GM12865 (cell line): ENCODE measurements around the gene CLK2.

Experiments
- DNase-seq: peaks from one replicate; pipeline ENCODE4 v3.0.0; 2010; ENCODE audit warnings: low read depth
- H3K4me3 ChIP-seq: 2 replicates; pipeline ENCODE4 v1.5.1; 2011; ENCODE audit warnings: mild to moderate bottlenecking, low read depth, low read length, control low read depth
- TF ChIP-seq, protein P1 (sequence below): IDR thresholded peaks from 2 replicates; pipeline ENCODE4 v1.5.1; 2011; ENCODE audit warnings: low read length, control low read depth, low read depth, inconsistent platforms; ENCODE audit not compliant: insufficient read depth; ENCODE audit errors: missing control alignments

Gene CLK2

DNA sequence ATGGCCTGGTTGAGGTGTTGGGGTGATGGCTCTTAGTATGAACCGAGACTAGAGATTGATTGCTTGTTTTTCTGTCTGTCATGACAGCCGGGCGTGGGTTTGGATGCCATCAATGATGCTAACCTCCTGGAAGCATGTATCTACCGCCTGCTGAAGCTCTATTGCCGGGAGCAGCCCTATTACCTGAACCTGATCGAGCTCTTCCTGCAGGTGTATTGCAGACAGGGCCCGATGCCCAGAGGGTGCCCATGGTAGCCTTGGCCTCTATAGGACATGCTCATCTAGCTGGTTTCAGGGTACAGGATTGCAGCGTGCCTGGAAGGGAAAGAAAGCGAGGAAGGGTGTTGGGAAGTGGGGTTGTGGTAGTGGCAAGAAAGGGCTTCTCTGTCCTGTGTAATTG lies 44.8 kb upstream of the CLK2 start:
- no peak for DNase-seq
- no peak overlapping the region for H3K4me3 ChIP-seq

DNA sequence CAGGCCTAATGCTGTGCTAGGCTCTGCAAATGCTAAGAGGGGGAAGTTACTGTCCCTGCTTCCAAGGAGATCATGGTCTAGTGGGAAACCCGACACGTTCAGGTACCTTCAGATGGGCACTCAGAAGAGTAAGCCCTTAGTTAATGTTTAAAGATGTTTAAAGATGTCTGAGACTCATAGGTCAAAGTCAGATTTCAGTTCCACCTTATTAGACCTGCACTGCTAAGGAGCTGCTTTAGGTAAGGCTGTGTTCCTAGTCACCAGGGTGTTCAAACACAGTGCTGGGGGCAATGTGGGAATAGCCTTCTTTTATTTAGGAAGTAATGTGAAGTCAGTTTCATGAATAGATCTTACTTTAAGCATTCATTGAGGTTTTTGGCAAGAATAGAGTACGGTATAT lies 43.6 kb upstream of the CLK2 start:
- no peak overlapping the region for H3K4me3 ChIP-seq
- DNase-seq: no peak
- TF ChIP-seq, protein P1, sequence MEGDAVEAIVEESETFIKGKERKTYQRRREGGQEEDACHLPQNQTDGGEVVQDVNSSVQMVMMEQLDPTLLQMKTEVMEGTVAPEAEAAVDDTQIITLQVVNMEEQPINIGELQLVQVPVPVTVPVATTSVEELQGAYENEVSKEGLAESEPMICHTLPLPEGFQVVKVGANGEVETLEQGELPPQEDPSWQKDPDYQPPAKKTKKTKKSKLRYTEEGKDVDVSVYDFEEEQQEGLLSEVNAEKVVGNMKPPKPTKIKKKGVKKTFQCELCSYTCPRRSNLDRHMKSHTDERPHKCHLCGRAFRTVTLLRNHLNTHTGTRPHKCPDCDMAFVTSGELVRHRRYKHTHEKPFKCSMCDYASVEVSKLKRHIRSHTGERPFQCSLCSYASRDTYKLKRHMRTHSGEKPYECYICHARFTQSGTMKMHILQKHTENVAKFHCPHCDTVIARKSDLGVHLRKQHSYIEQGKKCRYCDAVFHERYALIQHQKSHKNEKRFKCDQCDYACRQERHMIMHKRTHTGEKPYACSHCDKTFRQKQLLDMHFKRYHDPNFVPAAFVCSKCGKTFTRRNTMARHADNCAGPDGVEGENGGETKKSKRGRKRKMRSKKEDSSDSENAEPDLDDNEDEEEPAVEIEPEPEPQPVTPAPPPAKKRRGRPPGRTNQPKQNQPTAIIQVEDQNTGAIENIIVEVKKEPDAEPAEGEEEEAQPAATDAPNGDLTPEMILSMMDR: no peak

More for the DNA sequence above, 44.8 kb upstream of the CLK2 start:
- TF ChIP-seq, protein P1: no peak

DNA sequence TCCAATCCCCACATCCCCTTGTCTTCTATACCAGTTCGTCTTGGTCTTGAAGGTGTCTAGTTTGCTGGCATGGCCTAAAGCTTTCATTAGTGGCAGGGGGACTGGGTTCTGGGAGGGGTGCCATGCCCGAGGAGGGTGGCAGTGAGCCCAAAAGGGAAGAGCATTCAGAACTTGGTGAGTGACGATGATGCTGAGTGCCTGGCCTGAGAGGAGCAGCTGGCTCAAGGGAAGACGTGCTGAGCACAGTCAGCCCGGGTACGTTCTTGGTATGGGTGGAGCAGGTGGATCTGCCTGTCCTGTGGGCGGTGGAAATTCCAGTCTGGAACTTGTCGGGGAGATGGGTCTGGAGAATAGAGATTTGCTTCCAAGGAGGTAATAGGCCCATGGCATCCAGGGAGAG lies 40.0 kb upstream of the CLK2 start:
- TF ChIP-seq, protein P1: no peak
- H3K4me3 ChIP-seq: no peak overlapping the region
- no peak for DNase-seq

DNA sequence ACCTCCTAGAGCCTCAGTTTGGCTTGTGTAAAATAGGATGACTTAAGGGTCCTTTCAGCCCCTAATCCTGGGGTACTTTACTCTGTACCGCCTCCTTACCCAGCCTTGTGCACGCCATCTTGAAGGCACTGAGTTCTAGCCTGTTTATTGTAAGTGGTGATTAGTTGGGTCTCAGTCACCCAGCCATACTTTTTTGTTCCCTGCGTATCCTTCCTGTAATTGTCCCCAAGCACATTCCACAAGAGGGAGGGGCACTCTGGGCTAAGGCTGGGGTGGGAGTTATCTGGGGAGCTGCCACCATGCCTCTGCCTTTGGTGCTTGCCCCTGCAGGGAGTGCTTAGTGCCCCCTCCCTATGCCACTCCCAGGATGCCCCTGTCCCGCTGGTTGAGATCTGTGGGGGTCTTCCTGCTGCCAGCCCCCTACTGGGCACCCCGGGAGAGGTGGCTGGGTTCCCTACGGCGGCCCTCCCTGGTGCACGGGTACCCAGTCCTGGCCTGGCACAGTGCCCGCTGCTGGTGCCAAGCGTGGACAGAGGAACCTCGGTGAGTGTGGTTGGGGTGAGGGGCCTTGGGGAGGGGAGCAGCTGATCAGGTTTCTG lies 36.2 kb upstream of the CLK2 start:
- no peak for DNase-seq
- TF ChIP-seq, protein P1: no peak
- H3K4me3 ChIP-seq: peak overlapping the region; percentile 88

DNA sequence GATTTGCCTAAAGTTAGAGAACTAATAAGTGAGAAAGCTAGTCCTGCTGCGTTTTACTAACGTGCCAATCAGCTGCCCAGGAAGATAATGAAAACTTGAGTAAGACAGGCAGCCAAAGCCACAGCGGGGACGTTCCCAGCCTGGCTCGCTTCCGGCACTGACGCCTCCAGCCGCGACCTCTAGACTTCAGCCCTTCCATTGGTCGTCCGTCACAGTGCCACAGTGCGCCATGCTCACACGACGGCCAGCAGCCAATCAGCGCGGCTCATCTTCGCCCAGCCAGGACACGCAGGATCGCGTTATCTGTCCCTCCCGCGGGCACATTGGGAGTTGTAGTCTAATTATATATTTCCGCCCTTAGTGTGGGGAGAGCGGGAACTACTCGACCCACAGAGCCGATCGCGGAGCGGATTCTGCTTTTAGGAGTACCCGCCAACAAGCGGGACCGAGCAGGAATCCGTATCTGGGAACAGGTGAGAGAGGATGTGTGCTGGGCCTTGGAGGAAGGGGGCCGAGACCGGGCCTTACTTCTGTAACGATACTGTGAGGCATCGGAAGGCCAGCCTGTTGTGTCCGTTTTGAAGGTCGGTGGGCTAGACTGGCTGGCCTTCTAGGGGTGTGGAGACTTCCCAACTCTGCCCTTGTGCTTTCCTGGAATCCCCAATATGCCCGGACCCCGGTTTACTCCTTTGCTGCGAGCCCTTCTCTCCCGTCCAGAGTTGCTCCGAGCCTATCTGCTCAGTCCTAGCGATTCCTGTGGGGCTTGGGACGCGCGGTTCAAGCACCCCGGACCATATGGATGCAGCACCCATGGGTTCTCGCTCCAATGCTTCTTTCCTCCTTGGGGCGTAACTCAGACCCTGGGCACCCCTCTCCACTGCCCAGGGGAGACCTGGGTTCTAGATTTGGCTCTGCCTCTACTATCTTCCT lies 35.5 kb upstream of the CLK2 start, which contains the start of gene FDPS:
Gene FDPS, plus strand, starts transcription at position 374 of the 930 bp plus-strand sequence. CDS start 924 bp downstream, outside the sequence.
- TF ChIP-seq, protein P1: no peak
- DNase-seq: peak; percentile 100

DNA sequence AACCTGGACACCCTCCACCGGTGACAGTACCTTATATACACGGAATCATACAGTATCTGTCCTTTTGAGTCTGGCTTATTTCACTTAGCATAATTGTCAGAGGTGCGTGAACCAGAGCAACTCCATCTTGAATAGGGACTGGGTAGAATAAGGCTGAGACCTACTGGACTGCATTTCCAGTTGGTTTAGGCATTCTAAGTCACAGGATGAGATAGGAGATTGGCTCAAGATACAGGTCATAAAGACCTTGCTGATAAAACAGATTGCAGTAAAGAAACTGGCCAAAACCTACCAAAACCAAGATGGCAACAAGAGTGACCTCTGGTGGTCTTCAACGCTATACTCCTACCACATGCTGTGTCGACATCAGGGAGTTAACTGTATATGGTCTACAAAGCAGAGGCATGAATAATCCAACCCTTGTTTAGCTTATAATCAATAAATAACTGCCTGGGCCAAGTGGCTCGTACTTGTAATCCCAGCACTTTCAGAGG lies 34.0 kb upstream of the CLK2 start:
- TF ChIP-seq, protein P1: peak; percentile 40
- peak; percentile 72 for DNase-seq
- no peak overlapping the region; the same call in 1 of the 2 replicates for H3K4me3 ChIP-seq

More for the DNA sequence above, 35.5 kb upstream of the CLK2 start, which contains the start of gene FDPS:
- H3K4me3 ChIP-seq: peak within 1 kb of the TSS; percentile 88
